DMS 273 (cell line): Measurements from ENCODE around the gene MLLT3.

Experiments used
- DNase-seq: peaks from one replicate; lab custom pipeline; 2025; ENCODE audit not compliant: unreplicated experiment; lab: John Stamatoyannopoulos, UW

MLLT3 gene

GRCh38 chr9:20622330-20623020 lies at the start of gene MLLT3:
Gene MLLT3 (minus strand): TSS chr9:20622499.
- peak; percentile 98 for DNase-seq

- DNase-seq = no peak
Observed at GRCh38 chr9:20671635-20672034, 49.3 kb upstream of the MLLT3 start.

GRCh38 chr9:20670395-20670794 lies 48.1 kb upstream of the MLLT3 start:
- no peak for DNase-seq

GRCh38 chr9:20664501-20664900 lies 42.2 kb upstream of the MLLT3 start:
- no peak for DNase-seq

GRCh38 chr9:20663133-20663532 lies 40.8 kb upstream of the MLLT3 start:
- no peak for DNase-seq

- peak; percentile 77 for DNase-seq
Observed at GRCh38 chr9:20662156-20662555, 39.9 kb upstream of the MLLT3 start.

GRCh38 chr9:20659474-20659967 lies 37.2 kb upstream of the MLLT3 start:
- DNase-seq = no peak

- peak; percentile 33 for DNase-seq
Observed at GRCh38 chr9:20658677-20659473, 36.6 kb upstream of the MLLT3 start.

GRCh38 chr9:20658246-20658667 lies 36.0 kb upstream of the MLLT3 start:
- peak; percentile 17 for DNase-seq

- no peak for DNase-seq
Observed at GRCh38 chr9:20651939-20652338, 29.6 kb upstream of the MLLT3 start.

GRCh38 chr9:20650750-20651299 lies 28.5 kb upstream of the MLLT3 start:
- DNase-seq = no peak

- DNase-seq = no peak
Observed at GRCh38 chr9:20650313-20650712, 28.0 kb upstream of the MLLT3 start.

GRCh38 chr9:20649381-20649780 lies 27.1 kb upstream of the MLLT3 start:
- peak; percentile 30 for DNase-seq

GRCh38 chr9:20646656-20647055 lies 24.4 kb upstream of the MLLT3 start:
- DNase-seq = no peak

GRCh38 chr9:20643660-20644059 lies 21.4 kb upstream of the MLLT3 start:
- DNase-seq = no peak

- no peak for DNase-seq
Observed at GRCh38 chr9:20642045-20642444, 19.7 kb upstream of the MLLT3 start.

- peak; percentile 94 for DNase-seq
Observed at GRCh38 chr9:20640331-20641187, 18.3 kb upstream of the MLLT3 start.

- no peak for DNase-seq
Observed at GRCh38 chr9:20636888-20637440, 14.7 kb upstream of the MLLT3 start.

GRCh38 chr9:20634895-20635294 lies 12.6 kb upstream of the MLLT3 start:
- DNase-seq = no peak

GRCh38 chr9:20632705-20633104 lies 10.4 kb upstream of the MLLT3 start:
- DNase-seq = no peak
